ENCODE results near the gene FADS2.

FADS2 gene

DNA sequence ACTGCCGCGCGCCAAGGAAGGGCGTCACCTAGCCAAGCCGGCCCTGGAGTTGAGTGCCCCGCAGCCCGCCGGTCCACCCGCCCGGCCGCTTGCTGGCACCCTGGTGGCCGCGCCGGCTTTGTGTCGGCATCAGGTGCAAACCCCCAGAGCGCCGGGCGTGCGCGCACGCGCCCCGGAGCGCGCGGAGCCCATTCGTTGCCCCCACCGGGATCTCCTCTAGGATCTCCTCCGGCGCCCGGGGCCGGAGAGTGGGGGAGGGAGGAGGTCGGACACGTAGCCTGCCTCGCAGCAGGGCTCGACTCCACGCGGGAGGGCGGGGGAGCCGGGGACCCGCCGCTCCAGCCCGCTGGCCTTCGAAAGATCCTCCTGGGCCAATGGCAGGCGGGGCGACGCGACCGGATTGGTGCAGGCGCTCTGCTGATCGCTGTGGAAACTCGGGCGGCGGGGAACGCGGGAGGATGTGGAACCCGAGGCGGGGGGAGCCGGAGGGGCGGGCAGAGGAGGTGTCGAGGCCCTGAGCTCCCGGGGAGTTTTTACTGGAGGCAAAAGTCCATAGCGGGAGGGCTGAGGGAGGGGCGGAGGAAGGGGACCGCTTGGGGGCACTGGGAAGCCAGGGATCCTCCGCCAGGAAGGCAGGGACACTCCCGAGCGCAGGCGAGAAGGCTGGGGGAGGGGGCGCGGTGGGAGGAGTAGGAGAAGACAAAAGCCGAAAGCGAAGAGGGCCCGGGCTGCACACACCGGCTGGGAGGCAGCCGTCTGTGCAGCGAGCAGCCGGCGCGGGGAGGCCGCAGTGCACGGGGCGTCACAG lies at the start of gene FADS2:
TSS of gene FADS2 (plus strand) at position 730 of the 808 bp plus-strand sequence. CDS start 91 bp downstream, outside the sequence.
- peak; percentile 98 for DNase-seq

DNA sequence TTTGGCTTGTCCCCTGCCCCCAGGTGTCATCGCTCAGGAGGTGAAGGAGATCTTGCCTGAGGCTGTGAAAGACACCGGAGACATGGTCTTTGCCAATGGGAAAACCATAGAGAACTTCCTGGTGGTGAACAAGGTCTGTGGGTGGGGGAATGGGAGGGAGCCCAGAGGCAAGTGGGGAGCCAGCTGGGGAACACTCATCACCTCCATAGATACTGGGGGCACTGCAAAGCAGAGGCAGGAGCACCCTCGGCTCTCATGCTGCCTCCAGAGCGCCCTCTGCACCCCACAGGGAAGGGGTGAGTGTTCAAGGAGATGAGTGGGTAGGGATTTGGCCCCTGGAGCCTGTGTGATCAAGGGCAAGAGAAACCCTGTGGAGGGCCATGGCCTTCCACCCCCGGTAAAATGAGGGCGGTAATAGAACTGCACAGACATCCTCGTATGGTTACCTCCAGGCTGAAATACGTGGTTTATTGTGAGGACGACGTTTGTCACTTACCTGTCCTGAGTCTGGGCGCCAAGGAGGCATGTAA lies 49.7 kb upstream of the FADS2 start:
- no peak for DNase-seq

DNA sequence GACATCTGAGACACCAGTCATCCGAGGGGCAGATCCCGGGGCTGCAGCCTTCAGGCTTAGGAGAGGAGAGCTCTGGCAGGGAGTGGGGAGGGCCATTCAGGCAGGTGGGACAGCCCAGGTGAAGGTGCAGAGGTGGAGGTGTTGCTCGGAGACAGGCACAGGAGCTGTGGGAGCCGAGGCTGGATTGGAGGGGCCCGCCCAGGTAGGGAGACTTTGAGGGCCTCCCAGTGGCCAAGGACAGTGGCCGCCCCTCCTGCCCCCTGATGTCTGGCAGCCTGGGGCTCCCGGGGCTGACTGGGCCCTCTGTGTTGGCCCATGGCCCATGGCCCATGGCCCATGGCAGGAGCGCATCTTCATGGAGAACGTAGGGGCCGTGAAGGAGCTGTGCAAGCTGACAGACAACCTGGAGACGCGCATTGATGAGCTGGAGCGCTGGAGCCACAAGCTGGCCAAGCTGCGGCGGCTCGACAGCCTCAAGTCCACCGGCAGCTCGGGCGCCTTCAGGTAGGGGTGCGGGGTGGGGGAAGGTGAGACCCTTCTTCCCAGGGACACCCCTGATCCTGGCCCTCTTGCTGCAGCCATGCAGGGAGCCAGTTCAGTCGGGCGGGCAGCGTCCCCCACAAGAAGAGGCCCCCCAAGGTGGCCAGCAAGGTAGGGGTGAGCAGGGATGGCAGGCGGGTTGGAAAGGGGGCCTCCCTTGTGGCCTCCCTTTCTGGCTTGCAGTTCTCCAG lies 49.0 kb upstream of the FADS2 start:
- no peak for DNase-seq

DNA sequence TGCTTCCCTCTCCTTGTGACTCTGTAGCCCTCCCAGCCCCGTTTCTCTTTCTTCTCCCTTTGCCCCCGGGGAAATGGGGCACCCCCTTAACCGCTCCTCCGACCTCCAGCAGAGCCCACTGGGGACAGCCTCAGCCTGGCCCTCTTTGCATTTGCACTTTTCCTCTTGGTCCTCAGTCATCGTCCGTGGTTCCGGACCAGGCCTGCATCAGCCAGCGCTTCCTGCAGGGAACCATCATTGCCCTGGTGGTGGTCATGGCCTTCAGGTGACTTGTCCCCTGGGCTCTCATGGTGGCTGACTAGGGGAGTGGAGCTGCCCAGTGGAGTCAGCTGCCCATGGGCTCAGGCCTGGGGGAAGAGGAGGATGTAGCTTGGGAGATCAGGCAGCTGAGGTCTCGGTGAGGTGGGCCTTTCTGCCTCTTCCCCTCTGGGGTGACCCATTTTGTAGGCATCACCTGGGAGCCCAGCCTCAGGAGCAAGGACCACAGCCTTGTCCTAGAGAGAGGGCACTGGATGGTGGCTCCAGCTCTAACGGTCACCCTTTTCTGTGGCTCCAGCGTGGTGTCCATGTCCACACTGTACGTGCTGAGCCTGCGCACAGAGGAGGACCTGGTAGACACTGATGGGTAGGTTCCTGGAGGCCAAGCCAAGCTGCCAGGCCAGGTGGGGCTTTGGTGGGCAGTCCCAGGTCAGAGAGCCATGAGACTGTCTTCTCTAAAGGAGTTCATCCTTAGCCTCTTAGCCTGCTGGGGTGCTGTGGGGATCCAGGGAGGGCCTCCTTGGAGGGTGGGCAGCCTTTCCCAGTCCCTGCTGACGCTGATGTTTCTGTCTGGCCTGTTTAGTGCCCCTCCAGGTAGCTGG lies 48.2 kb upstream of the FADS2 start:
- DNase-seq: no peak

DNA sequence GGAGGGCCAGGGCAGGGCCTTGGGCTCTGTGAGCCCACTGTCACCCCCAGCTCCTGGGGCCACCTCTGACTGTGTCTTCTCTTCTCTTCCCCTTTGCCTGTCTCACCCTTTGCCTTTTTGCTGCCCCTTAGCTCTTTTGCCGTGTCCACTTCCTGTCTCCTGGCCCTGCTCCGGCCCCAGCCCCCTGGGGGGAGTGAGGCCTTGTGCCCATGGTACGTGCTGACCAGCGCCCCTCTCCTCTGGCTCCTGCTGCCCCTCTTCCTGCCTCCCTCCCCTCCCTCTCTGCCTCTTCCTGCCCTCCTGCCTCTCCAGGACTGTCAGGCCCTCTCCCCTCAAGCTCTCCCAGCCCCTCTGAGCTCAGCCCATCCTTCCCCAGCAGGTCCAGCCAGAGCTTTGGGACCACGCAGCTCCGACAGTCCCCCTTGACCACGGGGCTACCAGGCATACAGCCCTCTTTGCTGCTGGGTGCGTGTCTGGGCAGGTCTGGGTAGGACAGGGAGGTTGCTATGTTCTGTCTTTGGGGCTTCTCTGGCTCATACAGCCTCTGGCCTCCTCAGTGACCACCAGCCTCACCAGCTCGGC lies 47.4 kb upstream of the FADS2 start:
- DNase-seq: no peak

DNA sequence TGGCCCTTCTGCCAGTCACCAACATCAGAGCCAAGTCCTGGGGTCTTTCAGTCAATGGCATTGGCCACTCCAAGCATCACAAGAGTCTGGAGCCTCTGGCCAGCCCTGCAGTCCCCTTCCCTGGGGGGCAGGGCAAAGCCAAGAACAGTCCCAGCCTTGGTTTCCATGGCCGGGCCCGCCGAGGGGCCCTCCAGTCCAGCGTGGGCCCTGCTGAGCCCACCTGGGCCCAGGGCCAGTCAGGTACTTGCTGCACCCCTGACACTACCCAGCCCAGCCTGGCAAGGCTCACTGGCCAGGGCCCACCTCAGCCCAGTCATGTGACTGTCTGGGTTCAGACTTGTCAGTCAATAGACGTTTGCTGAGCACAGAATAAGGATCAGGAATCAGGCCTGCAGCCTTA lies 46.5 kb upstream of the FADS2 start:
- DNase-seq: no peak

DNA sequence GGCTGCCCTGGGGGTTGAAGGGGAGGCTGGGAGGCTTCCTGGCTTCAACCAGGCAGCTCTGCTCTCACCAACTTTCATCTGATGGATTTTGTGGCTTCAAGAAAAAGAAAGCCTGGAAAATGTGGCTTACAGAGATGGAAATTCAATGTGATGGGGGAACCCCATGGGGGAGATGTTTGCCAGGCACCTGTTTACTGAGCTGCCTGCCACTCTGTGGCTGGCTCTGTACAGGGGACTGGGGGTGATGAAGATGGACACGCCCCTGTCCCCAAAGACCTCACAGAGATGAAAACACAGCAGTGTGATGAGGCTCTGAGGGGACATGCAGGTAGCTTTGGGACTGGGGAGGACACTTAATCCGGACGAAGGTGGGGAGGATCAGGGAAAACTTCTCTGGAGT lies 45.8 kb upstream of the FADS2 start:
- DNase-seq: no peak

DNA sequence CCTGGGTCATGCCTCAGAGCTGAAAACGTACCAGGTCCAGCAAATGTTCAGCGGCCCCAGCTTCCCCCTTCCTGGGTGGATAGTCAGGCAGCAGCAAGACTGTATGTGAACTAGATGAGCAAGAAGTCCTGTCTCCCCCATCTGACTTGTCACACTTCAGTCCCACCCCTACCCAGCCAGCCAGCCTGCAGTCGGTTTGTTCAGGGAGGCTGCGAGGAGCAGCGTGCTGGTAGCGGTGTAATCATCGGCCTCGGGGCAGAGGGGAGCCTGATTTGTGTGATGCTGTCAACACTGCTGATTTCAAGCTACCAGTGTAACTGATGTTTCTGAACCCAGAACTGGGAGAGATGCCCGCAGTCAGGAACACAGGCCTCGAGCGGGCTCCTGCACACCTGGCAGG lies 45.3 kb upstream of the FADS2 start:
- no peak for DNase-seq

DNA sequence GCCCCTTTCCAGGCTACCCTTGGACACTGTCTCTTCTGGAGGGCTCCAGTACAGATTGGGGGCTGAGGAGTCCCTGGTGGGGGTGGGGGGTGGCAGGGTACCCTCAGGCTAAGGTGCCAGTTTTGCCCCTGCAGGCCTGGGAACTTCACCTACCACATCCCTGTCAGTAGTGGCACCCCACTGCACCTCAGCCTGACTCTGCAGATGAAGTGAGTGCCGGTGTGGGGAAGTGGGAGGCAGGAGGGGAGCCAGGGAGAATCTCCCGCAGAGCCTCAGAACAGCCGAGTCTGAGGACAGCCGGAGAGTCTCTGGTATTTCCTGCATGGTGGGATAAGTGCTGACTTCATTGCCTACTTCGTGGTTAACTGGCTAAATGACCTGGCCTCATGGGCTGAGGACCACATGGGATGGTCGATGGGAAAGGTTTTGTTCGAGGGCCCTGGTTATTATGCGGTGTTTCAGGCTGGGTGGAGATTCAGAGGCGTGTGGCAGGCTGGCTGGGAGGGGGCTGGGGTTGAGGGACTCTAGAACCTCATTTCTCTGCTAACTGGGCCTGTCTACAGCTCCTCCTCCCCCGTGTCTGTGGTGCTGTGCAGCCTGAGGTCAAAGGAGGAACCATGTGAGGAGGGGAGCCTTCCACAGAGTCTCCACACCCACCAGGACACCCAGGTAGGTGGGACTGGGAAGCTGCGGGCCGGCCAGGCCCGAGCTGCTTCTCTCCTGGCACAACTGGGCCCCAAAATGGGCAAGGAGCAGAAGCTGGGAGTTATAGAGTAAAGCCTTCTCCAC lies 44.2 kb upstream of the FADS2 start:
- peak; percentile 33 for DNase-seq

DNA sequence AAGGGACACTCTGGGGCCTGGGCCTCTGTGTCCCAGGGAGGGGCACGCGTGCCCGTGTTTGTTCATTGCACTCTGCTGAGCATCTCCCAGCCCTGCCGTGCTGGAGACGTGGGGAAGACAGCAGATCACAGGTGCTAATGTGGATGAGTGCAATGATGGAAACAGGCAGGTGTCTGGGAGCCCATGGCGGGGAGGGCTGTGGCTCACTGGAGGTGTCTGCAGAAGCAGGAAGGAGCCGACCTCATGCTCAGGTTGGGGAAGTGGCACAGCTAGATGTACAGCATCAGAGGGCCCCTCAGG lies 43.6 kb upstream of the FADS2 start:
- DNase-seq: peak; percentile 16

DNA sequence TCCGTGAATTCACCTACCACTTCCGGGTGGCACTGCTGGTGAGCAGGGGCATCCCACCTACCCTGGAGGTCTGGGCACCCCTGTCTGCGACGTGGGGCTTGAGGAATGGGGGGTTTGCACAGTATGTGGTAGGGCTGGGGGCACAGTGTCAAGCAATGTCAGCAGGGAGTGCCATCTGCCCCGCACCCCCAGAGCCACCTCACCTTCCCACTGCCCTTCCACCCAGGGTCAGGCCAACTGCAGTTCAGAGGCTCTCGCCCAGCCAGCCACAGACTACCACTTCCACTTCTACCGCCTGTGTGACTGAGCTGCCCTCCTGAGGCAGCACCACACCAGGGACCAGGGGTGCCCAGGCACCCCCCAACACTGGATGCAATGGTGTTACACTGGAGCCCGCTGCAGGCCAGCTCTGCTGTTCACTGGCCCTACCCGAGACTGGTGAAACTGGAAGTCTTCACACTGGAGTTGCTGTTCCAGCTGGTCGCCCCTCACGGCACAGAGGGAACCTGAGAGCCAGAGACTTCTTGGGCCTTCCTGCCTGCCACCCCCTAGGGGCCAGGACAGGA lies 42.2 kb upstream of the FADS2 start:
- DNase-seq: no peak

DNA sequence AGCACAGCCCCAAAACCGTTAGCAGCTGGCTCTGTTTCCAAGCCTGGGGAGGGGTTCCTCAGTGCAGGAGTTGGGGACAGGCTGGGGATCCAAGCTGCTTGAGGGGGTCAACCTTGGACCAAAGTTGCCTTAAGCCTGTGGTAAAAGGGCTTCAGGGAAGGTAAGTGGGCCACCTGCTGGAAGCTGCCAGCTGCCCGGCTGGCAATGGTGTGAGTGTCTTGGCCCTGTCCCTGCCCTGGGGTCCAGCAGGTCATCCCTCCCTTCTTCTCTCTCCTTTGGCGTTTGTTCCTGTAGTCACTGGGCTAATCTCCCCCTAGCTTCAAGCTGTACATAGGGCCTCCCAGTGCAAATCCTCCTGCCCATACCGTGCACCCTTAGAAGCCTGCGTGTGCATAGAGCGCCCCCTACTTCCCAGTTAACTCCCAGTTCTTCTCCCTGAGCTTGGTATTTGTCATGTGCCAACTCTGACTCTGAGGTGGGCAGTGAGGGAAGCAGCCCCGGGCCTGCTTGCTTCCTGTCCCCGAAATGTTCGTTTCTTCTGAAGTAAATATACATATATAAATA lies 40.1 kb upstream of the FADS2 start:
- DNase-seq: no peak

DNA sequence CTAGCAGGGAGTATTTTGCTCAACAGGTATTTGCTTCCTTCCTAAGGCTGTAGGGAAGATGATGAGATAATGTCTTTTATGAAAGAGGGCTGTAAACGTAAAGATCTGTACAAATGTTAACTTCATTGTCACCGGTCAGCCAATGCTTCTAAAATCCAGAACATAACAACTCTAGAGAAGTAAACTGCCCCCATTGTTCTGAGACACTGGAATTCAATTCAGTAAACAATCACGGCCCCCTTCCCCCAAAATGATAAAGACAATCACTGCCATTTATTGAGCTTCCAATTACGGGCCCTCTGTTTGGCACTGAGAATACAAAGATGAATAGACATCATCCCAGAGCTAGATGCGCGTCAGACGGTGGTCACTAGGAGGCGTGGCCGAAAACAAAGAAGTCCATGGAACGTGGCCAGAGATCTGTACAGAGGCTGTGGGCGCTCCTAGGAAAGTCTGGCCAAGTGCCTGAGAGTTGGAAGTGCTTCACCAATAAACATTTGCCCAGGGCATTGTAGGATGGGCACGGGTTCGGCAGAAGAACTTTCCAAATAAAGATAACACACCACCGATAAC lies 36.3 kb upstream of the FADS2 start:
- peak; percentile 90 for DNase-seq

DNA sequence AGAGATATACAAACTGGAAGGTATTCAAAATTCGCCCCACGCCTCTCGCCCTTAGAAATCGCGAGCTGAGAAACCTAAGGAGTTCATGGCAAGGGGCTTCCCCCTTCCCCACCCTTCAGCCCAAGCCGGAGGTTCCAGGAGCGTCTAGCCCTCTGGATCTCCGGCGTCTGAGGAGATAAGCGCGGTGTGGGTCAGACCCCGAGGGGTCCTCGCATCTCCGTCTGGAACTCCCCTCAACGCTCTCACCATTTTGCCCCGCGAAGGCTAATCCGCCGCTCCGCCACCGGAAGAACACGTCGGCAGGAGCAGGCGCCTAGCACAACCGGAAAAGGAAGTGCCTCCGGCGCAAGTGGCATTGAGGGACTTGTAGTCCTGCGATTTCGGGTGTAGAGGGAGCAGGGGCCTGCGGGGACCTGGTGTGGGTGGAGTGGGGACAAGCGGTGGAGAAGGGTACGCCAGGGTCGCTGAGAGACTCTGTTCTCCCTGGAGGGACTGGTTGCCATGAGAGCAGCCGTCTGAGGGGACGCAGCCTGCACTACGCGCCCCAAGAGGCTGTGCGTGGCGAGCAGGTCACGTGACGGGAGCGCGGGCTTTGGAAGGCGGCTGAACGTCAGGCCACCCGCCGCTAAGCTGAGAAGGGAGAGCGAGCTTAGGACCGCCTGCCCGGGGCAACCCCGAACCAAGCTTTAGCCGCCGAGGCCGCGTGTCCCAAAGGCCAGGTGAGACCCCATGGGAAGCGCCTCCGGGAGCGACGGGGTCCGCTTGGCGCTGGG lies 35.6 kb upstream of the FADS2 start, which contains the start of the genes FEN1 and TMEM258:
TSS of gene FEN1 (plus strand) at position 602 of the 773 bp plus-strand sequence. CDS start 2,451 bp downstream, outside the sequence.
TSS of gene TMEM258 (minus strand) at position 290 of the 773 bp plus-strand sequence. CDS start at position 249, 41 bp downstream.
- peak; percentile 95 for DNase-seq

DNA sequence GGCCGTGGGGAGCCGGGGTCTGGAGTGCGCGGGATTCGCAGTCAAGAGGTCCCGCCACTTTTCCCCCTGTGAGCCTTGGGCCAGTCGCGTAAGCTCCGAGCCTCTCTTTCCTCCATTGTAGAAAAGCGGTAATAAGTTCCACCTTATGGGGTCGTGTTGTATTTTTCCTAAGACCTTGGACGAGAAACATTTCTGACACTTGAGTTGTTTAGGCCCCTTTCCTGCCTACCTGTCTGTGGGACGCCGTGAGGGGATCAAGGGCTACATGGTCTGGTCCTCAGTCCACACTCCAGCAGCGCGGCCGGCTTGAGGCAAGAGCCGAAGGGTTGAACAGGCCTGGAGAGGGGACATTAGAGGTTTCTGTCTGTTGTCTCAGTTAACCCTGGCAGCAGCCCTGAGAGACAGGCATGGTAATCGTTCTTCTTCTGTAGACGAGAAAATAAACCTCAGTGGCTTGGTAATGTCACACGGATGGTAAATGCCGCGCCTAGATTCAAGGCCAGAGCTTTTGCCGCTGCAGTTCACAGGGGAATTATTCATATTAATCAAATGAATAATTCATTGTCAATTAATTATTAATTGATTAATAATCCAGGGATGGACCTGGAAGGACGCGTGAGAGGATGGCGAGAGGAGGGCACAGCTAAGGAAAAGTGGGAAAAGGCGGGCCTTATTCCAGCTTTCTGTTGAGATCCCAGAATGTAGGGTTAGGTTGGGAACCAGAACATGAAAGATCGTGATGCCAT lies 34.8 kb upstream of the FADS2 start:
- DNase-seq: no peak

DNA sequence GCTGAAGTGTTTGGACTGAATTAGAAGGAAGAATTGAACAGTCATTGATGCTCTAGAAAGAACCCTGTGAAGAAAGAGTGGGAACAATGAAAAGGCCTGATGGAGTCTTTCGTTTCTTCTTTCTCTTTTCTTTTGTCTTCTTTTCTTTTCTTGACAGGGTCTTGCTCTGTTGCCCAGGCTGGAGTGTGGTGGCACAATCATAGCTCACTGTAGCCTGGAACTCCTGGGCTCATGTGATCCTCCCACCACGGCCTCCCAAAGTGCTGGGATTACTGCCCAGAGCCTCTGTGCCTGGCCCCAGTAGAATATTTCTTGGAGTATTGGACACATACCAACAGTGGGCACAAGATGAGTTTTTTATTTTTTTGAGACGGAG lies 34.3 kb upstream of the FADS2 start:
- DNase-seq: no peak

DNA sequence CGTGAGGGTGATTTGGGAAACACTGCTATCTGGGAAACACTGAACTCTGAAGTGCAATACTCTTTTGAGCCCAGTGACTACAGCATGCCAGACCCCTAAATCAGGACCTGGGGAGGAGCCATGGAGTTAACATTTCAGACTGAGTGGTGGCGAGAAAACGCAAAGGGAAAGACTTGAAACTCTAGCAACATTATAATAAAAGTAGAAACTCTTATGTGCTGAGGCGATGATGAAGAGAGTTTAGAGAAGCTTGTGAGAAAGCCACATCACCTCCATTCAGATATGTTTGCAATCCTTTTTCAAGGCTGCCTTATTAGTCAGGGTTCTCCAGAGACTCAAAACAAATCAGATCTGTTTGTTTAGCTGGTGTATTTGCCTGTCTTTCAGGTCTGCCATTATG lies 33.5 kb upstream of the FADS2 start:
- no peak for DNase-seq

DNA sequence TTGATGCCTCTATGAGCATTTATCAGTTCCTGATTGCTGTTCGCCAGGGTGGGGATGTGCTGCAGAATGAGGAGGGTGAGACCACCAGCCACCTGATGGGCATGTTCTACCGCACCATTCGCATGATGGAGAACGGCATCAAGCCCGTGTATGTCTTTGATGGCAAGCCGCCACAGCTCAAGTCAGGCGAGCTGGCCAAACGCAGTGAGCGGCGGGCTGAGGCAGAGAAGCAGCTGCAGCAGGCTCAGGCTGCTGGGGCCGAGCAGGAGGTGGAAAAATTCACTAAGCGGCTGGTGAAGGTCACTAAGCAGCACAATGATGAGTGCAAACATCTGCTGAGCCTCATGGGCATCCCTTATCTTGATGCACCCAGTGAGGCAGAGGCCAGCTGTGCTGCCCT lies 32.6 kb upstream of the FADS2 start:
- no peak for DNase-seq

DNA sequence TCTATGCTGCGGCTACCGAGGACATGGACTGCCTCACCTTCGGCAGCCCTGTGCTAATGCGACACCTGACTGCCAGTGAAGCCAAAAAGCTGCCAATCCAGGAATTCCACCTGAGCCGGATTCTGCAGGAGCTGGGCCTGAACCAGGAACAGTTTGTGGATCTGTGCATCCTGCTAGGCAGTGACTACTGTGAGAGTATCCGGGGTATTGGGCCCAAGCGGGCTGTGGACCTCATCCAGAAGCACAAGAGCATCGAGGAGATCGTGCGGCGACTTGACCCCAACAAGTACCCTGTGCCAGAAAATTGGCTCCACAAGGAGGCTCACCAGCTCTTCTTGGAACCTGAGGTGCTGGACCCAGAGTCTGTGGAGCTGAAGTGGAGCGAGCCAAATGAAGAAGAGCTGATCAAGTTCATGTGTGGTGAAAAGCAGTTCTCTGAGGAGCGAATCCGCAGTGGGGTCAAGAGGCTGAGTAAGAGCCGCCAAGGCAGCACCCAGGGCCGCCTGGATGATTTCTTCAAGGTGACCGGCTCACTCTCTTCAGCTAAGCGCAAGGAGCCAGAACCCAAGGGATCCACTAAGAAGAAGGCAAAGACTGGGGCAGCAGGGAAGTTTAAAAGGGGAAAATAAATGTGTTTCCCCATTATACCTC lies 32.1 kb upstream of the FADS2 start:
- DNase-seq: no peak
